HCT116 (cell line): ENCODE measurements around the gene REPS2. TPM values are rescaled to one million over a fixed set of nuclear protein-coding genes. Genes with fewer than 3 reads are reported as not detected.

Experiments
- ATAC-seq: fragments of 200-7000 bp; cut with Tn5 transposase; 2 replicates; pipeline ENCODE4 v1.9.1; 2020; ENCODE audit warnings: mild to moderate bottlenecking, moderate library complexity
- BruUV-seq: library from RNA; stranded (reverse); fragments of 400-500 nt; replicated peaks from 2 replicates; lab custom pipeline; 2021; lab: Mats Ljungman, UMichigan
- CTCF ChIA-PET: fragments of 300-600 bp; sonication (Branson Sonifier 250); formaldehyde crosslinking; loops from one replicate; lab custom pipeline; 2021; ENCODE audit warnings: antibody characterized with exemption; lab: Charles Lee
- POLR2A ChIA-PET: fragments of 300-600, 350-600 bp; sonication (Branson Sonifier 250); formaldehyde crosslinking; loops from one replicate; lab custom pipeline; 2021; ENCODE audit warnings: antibody characterized with exemption; lab: Charles Lee
- RAD21 ChIA-PET, 2 experiments: fragments of 300-600 bp; sonication (Branson Sonifier 250); formaldehyde crosslinking; loops; one replicate each; lab custom pipeline; 2023; ENCODE audit warnings: low total read pairs in 2 of 2; ENCODE audit not compliant: uncharacterized antibody in 2 of 2, unreplicated experiment in 2 of 2, low non-redundant PET in 1 of 2; lab: Charles Lee
- DNase-seq: peaks from one replicate; pipeline ENCODE4 v3.0.0-alpha.2; 2010; ENCODE audit warnings: low read depth, low spot score
- H2AFZ ChIP-seq: fragments of 200-600 bp; shearing (Covaris generic), sonication (generic); 2 replicates; pipeline ENCODE4 v1.6.1; 2017; ENCODE audit warnings: low read depth, mixed run types, mixed read lengths, antibody characterized with exemption, low read length; ENCODE audit not compliant: poor library complexity, severe bottlenecking
- H3K27ac ChIP-seq: 2 replicates; pipeline ENCODE4 v1.5.1; 2012; ENCODE audit warnings: low read depth, low read length
- H3K27me3 ChIP-seq: fragments of 200-600 bp; sonication (generic); 2 replicates; pipeline ENCODE4 v1.6.1; 2016; ENCODE audit warnings: mixed run types, low read length, mixed read lengths; ENCODE audit not compliant: insufficient read depth
- H3K36me3 ChIP-seq, 2 experiments: fragments of 200-500 bp in 1 of 2; fragments of 200-600 bp in 1 of 2; sonication (Bioruptor generic) in 1 of 2; sonication (generic) in 1 of 2; 2 replicates each; pipeline versions ENCODE4 v1.5.1 to v1.6.1; 2014 to 2016; ENCODE audit warnings: low read length in 2 of 2, inconsistent platforms in 1 of 2, mixed read lengths in 1 of 2, mixed run types in 1 of 2; ENCODE audit not compliant: insufficient read depth in 2 of 2, control insufficient read depth in 1 of 2
- H3K4me1 ChIP-seq, 2 experiments: fragments of 200-600 bp in 1 of 2; sonication (generic) in 1 of 2; 2 replicates each; pipeline versions ENCODE4 v1.5.1 to v1.6.1; 2012 to 2017; ENCODE audit warnings: low read length in 2 of 2, inconsistent platforms in 1 of 2, mild to moderate bottlenecking in 1 of 2, mixed read lengths in 1 of 2, mixed run types in 1 of 2, moderate library complexity in 1 of 2; ENCODE audit not compliant: insufficient read depth in 2 of 2, control insufficient read depth in 1 of 2
- H3K4me2 ChIP-seq: fragments of 200-600 bp; sonication (generic); 2 replicates; pipeline ENCODE4 v1.6.1; 2017; ENCODE audit warnings: mixed run types, low read length, mixed read lengths
- H3K4me3 ChIP-seq, 2 experiments: fragments of 200-600 bp in 1 of 2; sonication (generic) in 1 of 2; replicated peaks in 1 of 2; 2 replicates each; pipeline ENCODE4 v1.5.1; 2011 to 2016; ENCODE audit warnings: low read length in 2 of 2, control low read depth in 1 of 2, low read depth in 1 of 2, mild to moderate bottlenecking in 1 of 2, mixed read lengths in 1 of 2, mixed run types in 1 of 2
- H3K79me2 ChIP-seq: fragments of 200-600 bp; sonication (generic); 2 replicates; pipeline ENCODE4 v1.6.1; 2017; ENCODE audit warnings: mild to moderate bottlenecking, mixed run types, low read length, moderate library complexity, mixed read lengths; ENCODE audit not compliant: insufficient read depth
- H3K9ac ChIP-seq: fragments of 200-600 bp; sonication (generic); 2 replicates; pipeline ENCODE4 v1.6.1; 2016; ENCODE audit warnings: low read length, mixed read lengths
- H3K9me2 ChIP-seq: fragments of 200-600 bp; sonication (generic), shearing (Covaris generic); 2 replicates; pipeline ENCODE4 v1.6.1; 2017; ENCODE audit warnings: mixed run types, mild to moderate bottlenecking, moderate library complexity; ENCODE audit not compliant: insufficient read depth
- H3K9me3 ChIP-seq, 2 experiments: fragments of 200-500 bp in 1 of 2; fragments of 200-600 bp in 1 of 2; sonication (Bioruptor generic) in 1 of 2; sonication (generic) in 1 of 2; 2 replicates each; pipeline ENCODE4 v1.6.1; 2014 to 2017; ENCODE audit warnings: low read length in 2 of 2, mixed read lengths in 2 of 2, inconsistent platforms in 1 of 2, low read depth in 1 of 2, mild to moderate bottlenecking in 1 of 2, mixed run types in 1 of 2, moderate library complexity in 1 of 2; ENCODE audit not compliant: control insufficient read depth in 1 of 2, insufficient read depth in 1 of 2
- H4K20me1 ChIP-seq: fragments of 200-600 bp; sonication (generic), shearing (Covaris generic); 2 replicates; pipeline ENCODE4 v1.6.1; 2017; ENCODE audit warnings: mixed run types, mild to moderate bottlenecking, moderate library complexity; ENCODE audit not compliant: insufficient read depth
- CBX3 ChIP-seq: IDR thresholded peaks from 2 replicates; pipeline ENCODE4 v1.6.1; 2012; ENCODE audit warnings: low read depth
- ELF1 ChIP-seq: IDR thresholded peaks from 2 replicates; pipeline ENCODE4 v1.6.1; 2012; ENCODE audit warnings: low read depth, borderline replicate concordance
- EZH2phosphoT487 ChIP-seq: fragments of 200-600 bp; IDR thresholded peaks from 2 replicates; pipeline ENCODE4 v1.6.1; 2018; ENCODE audit warnings: antibody characterized with exemption, borderline replicate concordance
- JUND ChIP-seq: IDR thresholded peaks from 2 replicates; pipeline ENCODE4 v1.6.1; 2012
- POLR2A ChIP-seq: IDR thresholded peaks from 2 replicates; pipeline ENCODE4 v1.7.0; 2011; ENCODE audit warnings: borderline replicate concordance; ENCODE audit not compliant: insufficient read depth, insufficient read length; ENCODE audit errors: extremely low read depth
- POLR2AphosphoS5 ChIP-seq: IDR thresholded peaks from 2 replicates; pipeline ENCODE4 v1.6.1; 2011; ENCODE audit warnings: mild to moderate bottlenecking, low read depth, low read length, moderate library complexity
- RAD21 ChIP-seq: IDR thresholded peaks from 2 replicates; pipeline ENCODE4 v1.6.1; 2012; ENCODE audit warnings: low read depth, mild to moderate bottlenecking
- SIN3A ChIP-seq: IDR thresholded peaks from 2 replicates; pipeline ENCODE4 v1.6.1; 2012; ENCODE audit warnings: low read depth
- SP1 ChIP-seq: IDR thresholded peaks from 2 replicates; pipeline ENCODE4 v1.6.1; 2012; ENCODE audit warnings: low read depth
- YY1 ChIP-seq: IDR thresholded peaks from 2 replicates; pipeline ENCODE4 v1.6.1; 2011; ENCODE audit warnings: low read length, low read depth, moderate library complexity, mild to moderate bottlenecking; ENCODE audit not compliant: insufficient replicate concordance; ENCODE audit errors: extremely low read depth
- ZBTB33 ChIP-seq: IDR thresholded peaks from 2 replicates; pipeline ENCODE4 v1.6.1; 2011; ENCODE audit warnings: mild to moderate bottlenecking, low read length, moderate library complexity; ENCODE audit not compliant: insufficient replicate concordance; ENCODE audit errors: extremely low read depth
- intact Hi-C: fragments of 100-400 bp; cut with micrococcal nuclease; formaldehyde crosslinking; loops from 2 replicates; pipeline ENCODE4 v1.10.0; 2022
- total RNA-seq: library from RNA; stranded (reverse); gene quantifications from one replicate; pipeline ENCODE4 v1.2.1, GENCODE V29; 2021; ENCODE audit not compliant: unreplicated experiment
- TF ChIP-seq, protein P1 (sequence below), 3 experiments: fragments of 200-600 bp in 1 of 3; sonication (generic) in 1 of 3; IDR thresholded peaks in 2 of 3; conservative IDR thresholded peaks in 1 of 3; 2 replicates each; pipeline ENCODE4 v1.5.1; 2012 to 2017; ENCODE audit warnings: low read depth in 2 of 3, low read length in 2 of 3, antibody characterized with exemption in 1 of 3, borderline replicate concordance in 1 of 3, control low read depth in 1 of 3, mild to moderate bottlenecking in 1 of 3, mixed read lengths in 1 of 3, mixed run types in 1 of 3, moderate library complexity in 1 of 3; ENCODE audit not compliant: insufficient read depth in 1 of 3
- TF ChIP-seq, protein P2 (sequence below): IDR thresholded peaks from 2 replicates; pipeline ENCODE4 v1.6.1; 2012
- TF ChIP-seq, protein P3 (sequence below): IDR thresholded peaks from 2 replicates; pipeline ENCODE4 v1.6.1; 2012

Gene REPS2
- total RNA-seq, 1 experiment from 2014 or later = 4.5 TPM

- no peak overlapping the region for H3K4me2 ChIP-seq
These were observed 136.4 kb downstream of the REPS2 start for GRCh38 chrX:17082831-17083230.

More at GRCh38 chrX:17082831-17083230, 136.4 kb downstream of the REPS2 start:
- ATAC-seq (peak; percentile 67), DNase-seq (peak; percentile 0)
- Histone ChIP-seq H3K27me3 (no peaks in the 10 kb centered on the region), H3K9ac (no peak overlapping the region), H3K79me2 (no peaks in the 10 kb centered on the region), H4K20me1 (no peaks in the 10 kb centered on the region), H2AFZ (no peak overlapping the region), H3K4me3 (no peak overlapping the region), H3K36me3 (no peaks in the 10 kb centered on the region), H3K27ac (no peak overlapping the region), H3K4me1 (peaks cover 0 to 8% of the 10 kb centered on the region in 2 experiments; a peak in 2 of 4 replicates), H3K9me2 (no peaks in the 10 kb centered on the region), H3K9me3 (no peaks in the 10 kb centered on the region)
- ChIA-PET POLR2A (no interaction called here), CTCF (interaction anchor here (1.1 to 2.6 kb wide), 2 partner anchors 200 to 257 kb away, joined by 4 to 9 read pairs; no protein-coding TSS in a partner anchor), RAD21 (no interaction called here)
- BruUV-seq = no TSS peak
- TF ChIP-seq CBX3 (no peak), RAD21 (peak; percentile 55), POLR2A (no peak), POLR2AphosphoS5 (no peak), JUND (no peak), ZBTB33 (no peak), SP1 (no peak), YY1 (no peak), ELF1 (no peak), EZH2phosphoT487 (no peak), SIN3A (no peak)
- TF ChIP-seq, protein P1, sequence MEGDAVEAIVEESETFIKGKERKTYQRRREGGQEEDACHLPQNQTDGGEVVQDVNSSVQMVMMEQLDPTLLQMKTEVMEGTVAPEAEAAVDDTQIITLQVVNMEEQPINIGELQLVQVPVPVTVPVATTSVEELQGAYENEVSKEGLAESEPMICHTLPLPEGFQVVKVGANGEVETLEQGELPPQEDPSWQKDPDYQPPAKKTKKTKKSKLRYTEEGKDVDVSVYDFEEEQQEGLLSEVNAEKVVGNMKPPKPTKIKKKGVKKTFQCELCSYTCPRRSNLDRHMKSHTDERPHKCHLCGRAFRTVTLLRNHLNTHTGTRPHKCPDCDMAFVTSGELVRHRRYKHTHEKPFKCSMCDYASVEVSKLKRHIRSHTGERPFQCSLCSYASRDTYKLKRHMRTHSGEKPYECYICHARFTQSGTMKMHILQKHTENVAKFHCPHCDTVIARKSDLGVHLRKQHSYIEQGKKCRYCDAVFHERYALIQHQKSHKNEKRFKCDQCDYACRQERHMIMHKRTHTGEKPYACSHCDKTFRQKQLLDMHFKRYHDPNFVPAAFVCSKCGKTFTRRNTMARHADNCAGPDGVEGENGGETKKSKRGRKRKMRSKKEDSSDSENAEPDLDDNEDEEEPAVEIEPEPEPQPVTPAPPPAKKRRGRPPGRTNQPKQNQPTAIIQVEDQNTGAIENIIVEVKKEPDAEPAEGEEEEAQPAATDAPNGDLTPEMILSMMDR (IDR thresholded peaks at IDR 0.05 in 2 of 3, conservative IDR thresholded peaks at IDR 0.05 in 1 of 3; ENCODE audit: borderline replicate concordance in 1 of 3, insufficient read depth in 1 of 3, low read depth in 2 of 3, low read length in 2 of 3) = peak in 2 of 3 experiments; percentile 20 to 27; a peak in 1 of 6 replicates
- TF ChIP-seq, protein P2, sequence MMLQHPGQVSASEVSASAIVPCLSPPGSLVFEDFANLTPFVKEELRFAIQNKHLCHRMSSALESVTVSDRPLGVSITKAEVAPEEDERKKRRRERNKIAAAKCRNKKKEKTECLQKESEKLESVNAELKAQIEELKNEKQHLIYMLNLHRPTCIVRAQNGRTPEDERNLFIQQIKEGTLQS = no peak
- TF ChIP-seq, protein P3, sequence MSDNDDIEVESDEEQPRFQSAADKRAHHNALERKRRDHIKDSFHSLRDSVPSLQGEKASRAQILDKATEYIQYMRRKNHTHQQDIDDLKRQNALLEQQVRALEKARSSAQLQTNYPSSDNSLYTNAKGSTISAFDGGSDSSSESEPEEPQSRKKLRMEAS = no peak
- intact Hi-C loops = loop anchor here (10.0 kb wide), 1 partner anchor 258 kb away; no protein-coding TSS in a partner anchor
